Activated naive CD4-positive, alpha-beta T cell treated with anti-CD3 and anti-CD28 coated beads, Interleukin-2, amount 10 ng/mL, durations not matched to agents 7 days and 5 days (primary cell): ENCODE measurements around the gene LGALS3.

Experiments used
- CTCF ChIA-PET: fragments of 350-600 bp; sonication (Branson Sonifier 250); formaldehyde crosslinking; loops from one replicate; lab custom pipeline; 2021; ENCODE audit warnings: antibody characterized with exemption; lab: Charles Lee
- DNase-seq: peaks from one replicate; pipeline ENCODE4 v3.0.0-alpha.2; 2020
- H3K27ac Mint-ChIP-seq: one replicate; pipeline ENCODE4 v1.8.0; 2021; ENCODE audit warnings: mild to moderate bottlenecking, moderate library complexity, mixed read lengths
- H3K27me3 Mint-ChIP-seq: one replicate; pipeline ENCODE4 v1.8.0; 2021; ENCODE audit warnings: mild to moderate bottlenecking, mixed read lengths
- H3K36me3 Mint-ChIP-seq: one replicate; pipeline ENCODE4 v1.8.0; 2021; ENCODE audit warnings: mixed read lengths
- H3K4me1 Mint-ChIP-seq: one replicate; pipeline ENCODE4 v1.8.0; 2021; ENCODE audit warnings: mixed read lengths
- H3K4me3 Mint-ChIP-seq: one replicate; pipeline ENCODE4 v1.8.0; 2021; ENCODE audit warnings: mild to moderate bottlenecking, moderate library complexity, mixed read lengths
- H3K9me3 Mint-ChIP-seq: one replicate; pipeline ENCODE4 v1.8.0; 2021; ENCODE audit warnings: mixed read lengths

LGALS3 gene

DNA sequence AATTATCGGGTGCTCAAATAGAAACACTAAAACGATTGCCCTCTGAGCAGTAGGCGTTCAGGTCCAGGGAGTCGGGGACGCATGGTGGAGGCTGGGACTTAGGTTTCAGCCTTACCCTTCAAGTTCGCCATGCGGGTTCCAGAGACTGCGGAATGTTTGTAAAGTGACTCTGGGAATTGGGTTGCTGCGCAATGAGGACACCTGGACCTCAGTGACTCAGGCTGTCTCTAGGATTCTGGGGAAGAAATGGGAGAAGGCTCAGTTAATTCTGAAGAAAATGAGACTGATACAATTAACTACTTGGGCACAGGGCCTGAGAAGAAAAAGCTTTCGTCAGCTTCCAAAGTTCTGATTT is 1.1 kb downstream of the LGALS3 start:
- Mint-ChIP-seq H3K27ac (no peak overlapping the region), H3K27me3 (peaks cover 52% of the 10 kb centered on the region)
- CTCF ChIA-PET: no interaction called here

DNA sequence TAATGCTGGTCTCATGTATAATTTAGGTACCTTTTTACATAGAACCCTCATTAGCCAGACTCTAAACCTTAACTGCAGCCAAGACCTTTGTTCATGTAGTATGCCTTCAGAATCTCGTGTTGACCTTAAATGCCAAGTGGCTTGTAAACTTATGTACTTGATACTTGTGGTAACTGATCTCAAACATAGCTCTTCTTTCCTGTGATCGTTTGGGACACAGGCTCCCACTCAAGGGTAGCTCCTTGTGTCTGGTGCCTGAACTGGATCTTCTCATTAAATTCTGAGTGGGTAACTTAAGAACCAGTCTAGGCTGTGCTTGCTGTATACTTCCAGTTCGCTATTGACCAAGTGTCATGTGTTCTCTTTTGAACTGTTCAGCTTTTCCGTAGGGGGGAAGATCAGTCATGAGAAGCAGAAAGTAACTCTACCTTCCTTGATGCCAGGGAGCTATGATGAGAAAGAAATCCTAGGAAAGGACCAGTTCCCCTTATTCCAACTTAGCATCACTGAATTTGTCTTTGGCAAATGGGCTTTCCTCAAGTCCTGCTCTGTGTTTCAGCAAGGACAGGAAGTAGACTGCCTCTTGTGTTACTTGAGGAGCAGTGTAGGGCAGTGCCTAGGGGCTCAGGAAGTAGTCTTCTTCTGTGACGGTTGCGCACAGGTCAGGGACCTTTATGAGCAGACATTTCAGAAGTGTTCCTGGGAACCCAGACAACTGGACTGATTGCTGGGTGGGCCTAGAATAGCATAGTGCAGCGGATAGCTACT is 2.5 kb downstream of the LGALS3 start:
- CTCF ChIA-PET: interaction anchor here (0.7 to 1.4 kb wide), 4 partner anchors 21 to 80 kb away, joined by 3 to 5 read pairs (median 4); partner anchors contain the start of gene MAPK1IP1L
- Mint-ChIP-seq H3K27me3 (peaks cover 39% of the 10 kb centered on the region), H3K27ac (no peak overlapping the region), H3K36me3 (peaks cover 25% of the 10 kb centered on the region), H3K4me3 (peak overlapping the region; percentile 4), H3K4me1 (peaks cover 31% of the 10 kb centered on the region), H3K9me3 (no peaks in the 10 kb centered on the region)
- DNase-seq: no peak

More for the DNA sequence above, 1.1 kb downstream of the LGALS3 start:
- Mint-ChIP-seq H3K9me3 (no peaks in the 10 kb centered on the region), H3K36me3 (peaks cover 22% of the 10 kb centered on the region), H3K4me3 (peak overlapping the region; percentile 72), H3K4me1 (peaks cover 45% of the 10 kb centered on the region)
- DNase-seq: no peak

DNA sequence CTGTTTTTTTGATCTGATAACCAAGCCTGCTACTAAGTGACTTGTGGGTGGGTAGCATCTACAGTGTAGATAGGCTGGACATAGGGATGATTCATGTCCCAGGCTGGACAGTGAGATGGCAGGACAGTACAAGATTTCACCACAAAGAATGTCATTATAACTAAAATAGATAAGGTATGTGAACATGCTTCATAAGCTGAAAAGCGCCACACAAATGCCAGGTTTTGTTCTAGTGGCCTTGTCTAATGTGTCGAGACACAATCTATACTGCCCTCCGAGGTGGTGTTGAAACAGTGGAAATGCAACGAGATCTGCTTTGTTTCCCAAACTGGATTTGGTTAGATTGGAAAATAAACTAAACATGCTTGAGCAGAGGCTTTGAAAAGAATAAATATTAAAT is 4.4 kb downstream of the LGALS3 start:
- no peak for DNase-seq
- peaks cover 27% of the 10 kb centered on the region for H3K4me1 Mint-ChIP-seq
- H3K27me3 Mint-ChIP-seq: peaks cover 24% of the 10 kb centered on the region
- no peak overlapping the region for H3K4me3 Mint-ChIP-seq
- CTCF ChIA-PET: interaction anchor here (1.4 to 1.6 kb wide), 2 partner anchors 27 to 82 kb away, joined by 4 to 5 read pairs; partner anchors contain the start of gene MAPK1IP1L
- H3K9me3 Mint-ChIP-seq: no peaks in the 10 kb centered on the region
- H3K36me3 Mint-ChIP-seq: peaks cover 36% of the 10 kb centered on the region
- no peak overlapping the region for H3K27ac Mint-ChIP-seq

DNA sequence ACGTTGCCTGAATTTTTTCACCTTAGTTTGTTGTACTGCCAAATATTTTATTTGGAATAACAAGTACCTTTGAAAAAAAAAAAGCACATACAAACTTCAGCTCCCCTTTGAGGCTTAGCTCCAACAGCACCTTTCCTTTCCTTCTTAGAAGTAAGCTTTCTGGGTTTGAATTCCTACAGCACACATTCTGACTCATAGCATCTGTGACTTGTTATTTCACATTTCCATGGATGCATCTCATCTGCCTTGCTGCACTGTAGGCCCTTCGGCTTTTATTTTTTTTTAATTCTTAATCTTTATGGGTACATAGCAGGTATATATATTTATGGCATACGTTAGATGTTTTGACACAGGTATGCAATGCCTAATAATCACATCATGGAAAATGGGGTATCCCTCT is 7.2 kb downstream of the LGALS3 start:
- Mint-ChIP-seq H3K9me3 (no peaks in the 10 kb centered on the region), H3K27me3 (peaks cover 6% of the 10 kb centered on the region), H3K4me3 (no peak overlapping the region), H3K4me1 (peaks cover 10% of the 10 kb centered on the region), H3K36me3 (peaks cover 61% of the 10 kb centered on the region), H3K27ac (no peak overlapping the region)
- no peak for DNase-seq
- CTCF ChIA-PET: no interaction called here

DNA sequence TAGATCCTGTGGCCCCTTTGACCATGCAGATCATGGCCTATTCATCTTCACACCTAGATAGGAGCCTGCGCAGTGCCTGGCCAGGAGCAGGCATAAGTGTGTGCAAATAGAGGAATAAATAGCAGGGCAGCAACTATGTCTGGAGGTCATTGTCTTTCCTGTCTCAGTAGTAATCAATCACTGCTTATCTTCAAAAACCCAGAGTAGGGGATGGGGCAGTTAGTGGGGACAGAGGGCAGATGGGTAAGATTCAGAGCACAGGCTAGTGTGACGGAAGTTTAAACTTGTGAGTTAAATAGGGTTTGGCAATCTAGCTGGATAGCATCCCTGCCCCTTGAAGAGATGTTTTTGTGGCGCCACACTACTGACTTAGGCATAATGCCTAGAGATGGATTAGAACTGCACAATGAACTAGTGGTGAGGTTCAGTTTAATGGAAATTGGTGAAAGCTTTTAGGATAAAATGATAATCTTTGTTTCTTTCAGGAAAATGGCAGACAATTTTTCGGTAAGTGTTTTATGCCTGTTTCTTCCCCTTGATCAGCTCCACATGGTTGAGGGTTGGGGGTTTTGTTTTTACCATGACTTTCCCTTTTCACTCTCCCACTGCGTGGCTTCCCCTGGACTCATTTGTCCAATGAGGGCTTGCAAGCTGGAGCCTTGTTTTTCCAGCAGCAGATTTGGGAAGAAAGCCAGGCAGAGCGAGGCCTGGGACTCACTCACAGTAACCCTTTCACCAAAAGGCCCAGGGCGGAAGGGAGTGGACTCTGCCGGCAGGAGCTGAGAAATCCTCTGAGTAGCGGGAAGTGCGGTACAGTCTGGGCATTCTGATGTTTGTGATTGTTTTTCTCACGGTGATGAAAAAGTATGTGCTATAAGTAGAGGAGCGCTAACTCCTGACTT is 8.1 kb downstream of the LGALS3 start:
- Mint-ChIP-seq H3K4me1 (peaks cover 5% of the 10 kb centered on the region), H3K9me3 (no peaks in the 10 kb centered on the region), H3K27ac (no peak overlapping the region), H3K36me3 (peaks cover 62% of the 10 kb centered on the region), H3K27me3 (no peaks in the 10 kb centered on the region), H3K4me3 (no peak overlapping the region)
- no peak for DNase-seq
- CTCF ChIA-PET: interaction anchor here (1.2 kb wide), 1 partner anchor 24 kb away, joined by 4 read pairs; no protein-coding TSS in a partner anchor

DNA sequence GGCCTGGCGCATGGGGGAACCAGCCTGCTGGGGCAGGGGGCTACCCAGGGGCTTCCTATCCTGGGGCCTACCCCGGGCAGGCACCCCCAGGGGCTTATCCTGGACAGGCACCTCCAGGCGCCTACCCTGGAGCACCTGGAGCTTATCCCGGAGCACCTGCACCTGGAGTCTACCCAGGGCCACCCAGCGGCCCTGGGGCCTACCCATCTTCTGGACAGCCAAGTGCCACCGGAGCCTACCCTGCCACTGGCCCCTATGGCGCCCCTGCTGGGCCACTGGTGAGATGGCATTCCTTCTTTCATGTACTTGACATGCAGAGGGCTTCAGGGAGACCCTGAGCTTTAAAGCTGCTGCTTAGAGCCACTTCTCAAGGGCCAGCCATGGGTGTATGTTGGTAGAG is 9.0 kb downstream of the LGALS3 start:
- CTCF ChIA-PET: interaction anchor here (1.2 kb wide), 1 partner anchor 23 kb away, joined by 4 read pairs; no protein-coding TSS in a partner anchor

GRCh38 chr14:55139141-55139540 is 10.1 kb downstream of the LGALS3 start:
- peaks cover 69% of the 10 kb centered on the region for H3K36me3 Mint-ChIP-seq
- no peaks in the 10 kb centered on the region for H3K27me3 Mint-ChIP-seq
- H3K4me3 Mint-ChIP-seq: no peak overlapping the region
- H3K27ac Mint-ChIP-seq: no peak overlapping the region
- peaks cover 17% of the 10 kb centered on the region for H3K4me1 Mint-ChIP-seq
- no peaks in the 10 kb centered on the region for H3K9me3 Mint-ChIP-seq
- DNase-seq: no peak
- CTCF ChIA-PET: no interaction called here

More for the DNA sequence above, 9.0 kb downstream of the LGALS3 start:
- no peak overlapping the region for H3K4me3 Mint-ChIP-seq
- H3K4me1 Mint-ChIP-seq: peaks cover 6% of the 10 kb centered on the region
- no peaks in the 10 kb centered on the region for H3K9me3 Mint-ChIP-seq
- no peak for DNase-seq
- H3K27me3 Mint-ChIP-seq: no peaks in the 10 kb centered on the region
- peaks cover 67% of the 10 kb centered on the region for H3K36me3 Mint-ChIP-seq
- no peak overlapping the region for H3K27ac Mint-ChIP-seq

- H3K36me3 Mint-ChIP-seq: peaks cover 70% of the 10 kb centered on the region
- H3K4me1 Mint-ChIP-seq: peaks cover 22% of the 10 kb centered on the region
- DNase-seq: no peak
- H3K9me3 Mint-ChIP-seq: no peaks in the 10 kb centered on the region
- no peak overlapping the region for H3K27ac Mint-ChIP-seq
- H3K27me3 Mint-ChIP-seq: no peaks in the 10 kb centered on the region
- H3K4me3 Mint-ChIP-seq: no peak overlapping the region
- CTCF ChIA-PET: no interaction called here
These were observed 10.9 kb downstream of the LGALS3 start for GRCh38 chr14:55139696-55140509.

DNA sequence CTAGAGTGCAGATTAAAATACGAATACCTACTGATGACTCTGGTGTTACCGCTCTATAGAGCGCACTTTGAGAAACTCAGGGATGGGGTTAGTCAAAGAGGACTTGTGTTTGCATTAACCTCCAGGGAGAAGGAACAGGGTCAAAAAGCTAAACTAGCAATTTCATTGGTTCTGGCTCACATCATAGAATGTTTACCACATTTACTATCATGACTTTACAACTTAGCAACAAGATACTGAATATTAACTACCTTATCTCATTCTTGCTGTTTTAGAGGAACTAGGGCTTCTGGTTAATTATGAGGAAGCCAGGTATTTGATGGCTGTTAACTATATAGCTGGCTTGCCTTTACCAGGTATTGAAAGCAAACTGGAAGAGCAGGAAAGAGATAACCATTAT is 12.8 kb downstream of the LGALS3 start:
- CTCF ChIA-PET: interaction anchor here (1.2 kb wide), 1 partner anchor 19 kb away, joined by 3 read pairs; no protein-coding TSS in a partner anchor
- H3K4me3 Mint-ChIP-seq: no peak overlapping the region
- no peaks in the 10 kb centered on the region for H3K9me3 Mint-ChIP-seq
- peaks cover 37% of the 10 kb centered on the region for H3K4me1 Mint-ChIP-seq
- no peak for DNase-seq
- H3K36me3 Mint-ChIP-seq: peaks cover 81% of the 10 kb centered on the region
- no peak overlapping the region for H3K27ac Mint-ChIP-seq
- H3K27me3 Mint-ChIP-seq: no peaks in the 10 kb centered on the region

- no peak for DNase-seq
- Mint-ChIP-seq H3K36me3 (peaks cover 81% of the 10 kb centered on the region), H3K27ac (no peak overlapping the region), H3K4me1 (peaks cover 40% of the 10 kb centered on the region), H3K27me3 (no peaks in the 10 kb centered on the region), H3K9me3 (no peaks in the 10 kb centered on the region), H3K4me3 (no peak overlapping the region)
- CTCF ChIA-PET: interaction anchor here (1.2 kb wide), 1 partner anchor 18 kb away, joined by 3 read pairs; no protein-coding TSS in a partner anchor
These were observed 13.4 kb downstream of the LGALS3 start for GRCh38 chr14:55142466-55142865.

DNA sequence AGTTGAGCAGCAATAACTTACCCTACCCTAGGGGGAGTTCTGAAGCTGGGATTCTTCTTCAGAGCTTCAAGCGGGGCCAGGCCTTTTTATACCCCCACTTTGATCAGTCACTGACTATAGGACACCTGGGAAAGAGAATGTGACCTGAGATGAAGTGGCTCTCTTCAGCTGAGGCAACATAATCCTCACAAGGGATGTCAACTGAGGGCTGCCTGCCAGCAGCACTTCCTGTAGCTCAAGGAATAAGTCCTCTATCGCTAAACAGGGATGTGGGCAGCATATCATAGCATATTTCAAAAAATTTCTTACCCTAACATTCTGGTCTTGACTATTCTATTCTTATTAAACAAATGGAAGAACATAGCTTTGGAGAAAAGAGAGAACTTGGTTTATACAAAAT is 17.4 kb downstream of the LGALS3 start:
- CTCF ChIA-PET: interaction anchor here (0.8 to 3.7 kb wide), 3 partner anchors 57 to 288 kb away, joined by 3 to 14 read pairs (median 3); partner anchors contain the start of gene MAPK1IP1L
- peaks cover 72% of the 10 kb centered on the region for H3K36me3 Mint-ChIP-seq
- DNase-seq: no peak
- H3K4me1 Mint-ChIP-seq: peaks cover 40% of the 10 kb centered on the region
- no peak overlapping the region for H3K27ac Mint-ChIP-seq
- H3K9me3 Mint-ChIP-seq: no peaks in the 10 kb centered on the region
- H3K4me3 Mint-ChIP-seq: no peak overlapping the region
- no peaks in the 10 kb centered on the region for H3K27me3 Mint-ChIP-seq

DNA sequence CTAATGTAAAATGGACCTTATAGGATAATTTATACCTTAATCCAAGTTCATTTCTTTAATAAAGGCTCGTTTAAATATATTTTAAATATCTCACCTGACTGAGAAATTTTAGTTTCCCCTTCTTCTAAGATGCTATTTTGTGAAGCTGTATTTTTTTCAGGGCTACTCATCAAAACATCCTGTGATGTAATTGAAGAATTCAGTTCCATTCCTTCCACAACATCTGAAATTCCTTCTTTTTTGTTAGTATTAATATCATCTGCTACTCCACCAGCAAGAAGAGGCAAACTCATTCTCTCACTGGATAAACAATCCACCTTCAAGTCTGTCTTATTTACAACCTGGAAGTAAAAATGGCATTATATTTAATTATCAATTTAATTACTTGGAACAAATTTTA is 22.5 kb downstream of the LGALS3 start:
- DNase-seq: no peak
- CTCF ChIA-PET: interaction anchor here (1.0 kb wide), 1 partner anchor 101 kb away, joined by 3 read pairs; the partner anchor contains the start of gene MAPK1IP1L
- H3K4me1 Mint-ChIP-seq: peaks cover 6% of the 10 kb centered on the region
- H3K36me3 Mint-ChIP-seq: peaks cover 68% of the 10 kb centered on the region
- no peaks in the 10 kb centered on the region for H3K9me3 Mint-ChIP-seq
- no peaks in the 10 kb centered on the region for H3K27me3 Mint-ChIP-seq
- peak overlapping the region; percentile 33 for H3K27ac Mint-ChIP-seq
- H3K4me3 Mint-ChIP-seq: no peak overlapping the region

DNA sequence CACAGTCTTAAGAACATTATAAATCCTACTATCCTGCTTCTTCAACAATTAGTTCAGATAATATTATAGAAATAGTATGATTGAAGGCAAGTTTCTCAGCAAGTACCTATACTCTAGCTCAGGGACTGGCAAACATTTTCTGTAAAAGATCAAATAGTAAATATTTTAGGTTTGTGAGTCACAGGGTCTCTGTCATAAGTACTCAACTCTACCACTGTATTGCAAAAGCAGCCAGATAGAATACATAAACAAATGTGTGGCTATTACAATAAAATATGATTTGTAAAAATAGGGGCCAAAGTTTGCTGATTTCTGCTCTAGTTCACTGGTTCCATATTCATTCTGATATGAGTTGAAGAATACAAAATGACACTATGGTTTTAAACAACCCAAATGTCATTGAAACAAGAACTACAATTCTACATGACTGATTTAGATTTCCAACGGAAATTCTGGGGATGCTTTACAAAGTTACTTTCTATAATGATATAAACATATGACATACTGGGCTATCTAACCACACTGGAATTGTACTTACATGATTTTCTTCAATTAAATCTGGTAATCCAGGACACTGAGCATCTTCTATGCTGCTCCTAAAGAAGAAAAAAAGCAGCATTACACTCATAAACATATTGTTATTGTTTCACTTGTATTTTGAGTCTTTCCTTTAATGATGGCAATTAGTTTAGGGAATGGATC is 23.2 kb downstream of the LGALS3 start:
- DNase-seq: no peak
- CTCF ChIA-PET: interaction anchor here (0.9 to 1.4 kb wide), 4 partner anchors 20 to 101 kb away, joined by 3 to 5 read pairs (median 3); partner anchors contain the start of gene MAPK1IP1L

More for the DNA sequence above, 23.2 kb downstream of the LGALS3 start:
- Mint-ChIP-seq H3K27me3 (no peaks in the 10 kb centered on the region), H3K4me1 (no peaks in the 10 kb centered on the region), H3K4me3 (no peak overlapping the region), H3K36me3 (peaks cover 68% of the 10 kb centered on the region), H3K9me3 (no peaks in the 10 kb centered on the region), H3K27ac (no peak overlapping the region)
